HUES6 (cell line): ENCODE data around the gene SPRY4.
"Not testable (repeated sequence)": the region's sequence is repeated elsewhere in the genome, so short reads cannot be mapped to it uniquely, and the experiment has no call there.

Source experiments
- H3K27ac ChIP-seq: 2 replicates; pipeline ENCODE4 v1.7.0; 2013; ENCODE audit warnings: low read depth, mild to moderate bottlenecking, low read length, inconsistent platforms
- H3K27me3 ChIP-seq: 2 replicates; pipeline ENCODE4 v1.6.1; 2013; ENCODE audit warnings: low read length; ENCODE audit not compliant: control insufficient read depth, insufficient read depth
- H3K36me3 ChIP-seq: 2 replicates; pipeline ENCODE4 v1.6.1; 2013; ENCODE audit warnings: low read length; ENCODE audit not compliant: control insufficient read depth, insufficient read depth
- H3K4me1 ChIP-seq: 2 replicates; pipeline ENCODE4 v1.6.1; 2013; ENCODE audit warnings: low read length; ENCODE audit not compliant: control insufficient read depth, insufficient read depth
- H3K4me3 ChIP-seq: 2 replicates; pipeline ENCODE4 v1.5.1; 2013; ENCODE audit warnings: low read depth, low read length
- H3K9ac ChIP-seq: one replicate; pipeline ENCODE4 v1.6.1; 2013; ENCODE audit warnings: mild to moderate bottlenecking, low read length
- H3K9me3 ChIP-seq: 2 replicates; pipeline ENCODE4 v1.6.1; 2013; ENCODE audit warnings: low read depth, low read length; ENCODE audit not compliant: control insufficient read depth, insufficient read depth

SPRY4 gene, protein sequence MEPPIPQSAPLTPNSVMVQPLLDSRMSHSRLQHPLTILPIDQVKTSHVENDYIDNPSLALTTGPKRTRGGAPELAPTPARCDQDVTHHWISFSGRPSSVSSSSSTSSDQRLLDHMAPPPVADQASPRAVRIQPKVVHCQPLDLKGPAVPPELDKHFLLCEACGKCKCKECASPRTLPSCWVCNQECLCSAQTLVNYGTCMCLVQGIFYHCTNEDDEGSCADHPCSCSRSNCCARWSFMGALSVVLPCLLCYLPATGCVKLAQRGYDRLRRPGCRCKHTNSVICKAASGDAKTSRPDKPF

DNA sequence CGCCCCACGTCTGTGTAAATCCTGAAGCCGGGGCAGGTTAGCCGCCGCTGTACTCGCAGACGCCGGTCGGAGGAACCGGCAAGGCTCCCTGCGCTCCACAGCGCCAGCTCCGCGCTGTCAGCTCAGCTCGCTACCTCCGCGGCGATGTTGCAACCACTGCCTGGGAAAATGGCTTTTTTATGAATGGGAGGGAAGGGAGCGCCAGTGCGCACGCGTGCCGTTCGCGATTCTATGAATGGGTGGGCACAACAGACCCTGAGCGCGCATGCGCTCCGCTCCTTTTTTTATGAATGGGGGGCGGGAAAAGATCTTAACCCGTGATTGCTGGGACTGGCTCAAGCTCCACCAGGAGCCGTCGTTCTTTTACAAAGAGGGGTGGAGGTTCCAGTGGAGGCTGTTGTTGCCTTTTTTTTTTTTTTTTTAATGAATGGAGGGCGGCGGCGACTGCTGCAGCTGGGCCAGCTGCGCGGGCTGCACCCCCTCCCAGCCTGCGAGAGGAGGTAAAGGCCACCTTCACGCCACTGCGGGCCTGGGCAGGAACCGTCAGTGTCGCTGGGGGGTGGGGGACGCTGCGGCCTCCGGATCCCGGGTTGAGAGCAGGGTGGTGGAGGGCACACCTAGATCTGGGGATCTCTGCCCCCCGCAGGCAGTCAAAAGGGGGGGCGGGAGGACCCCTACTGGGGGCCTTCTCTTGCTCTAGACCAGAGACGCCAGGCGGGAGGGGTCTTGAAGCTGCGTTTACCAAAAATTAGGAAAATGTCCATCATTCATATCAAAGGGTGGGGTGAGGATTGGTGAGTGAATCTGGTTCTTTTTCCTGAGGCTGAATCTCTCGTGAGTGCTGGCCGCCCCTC, at the start of gene SPRY4:
Gene SPRY4 (minus strand): TSS at position 151 of the 854 bp plus-strand sequence. CDS start 9,913 bp downstream, outside the sequence.
- H3K36me3 ChIP-seq, result peaks cover 37% of the 10 kb centered on the region
- no peaks in the 10 kb centered on the region for H3K27me3 ChIP-seq
- peaks cover 37% of the 10 kb centered on the region for H3K4me1 ChIP-seq
- H3K27ac ChIP-seq, result peak within 1 kb of the TSS; percentile 99
- H3K4me3 ChIP-seq, result peak within 1 kb of the TSS; percentile 90
- no peaks in the 10 kb centered on the region for H3K9me3 ChIP-seq
- H3K9ac ChIP-seq, result peak within 1 kb of the TSS; percentile 99

DNA sequence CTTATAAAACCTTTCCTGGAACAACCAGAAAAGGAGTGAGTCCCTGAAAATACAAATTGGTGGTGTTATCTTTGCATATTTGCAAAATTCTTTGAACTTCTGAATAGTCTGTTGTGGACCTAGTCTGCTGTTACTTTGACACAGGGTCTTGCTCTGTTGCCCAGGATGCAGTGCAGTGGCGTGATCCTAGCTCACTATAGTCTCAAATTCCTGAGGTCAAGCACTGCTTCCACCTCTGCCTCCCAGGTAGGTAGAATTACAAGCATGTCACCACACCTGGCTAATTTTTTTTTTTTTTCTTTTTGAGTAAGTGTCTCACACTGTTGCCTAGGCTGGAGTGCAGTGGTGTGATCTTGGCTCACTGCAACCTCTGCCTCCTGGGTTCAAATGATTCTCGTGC, 43.7 kb upstream of the SPRY4 start:
- H3K9me3 ChIP-seq, result no peaks in the 10 kb centered on the region
- no peaks in the 10 kb centered on the region for H3K27me3 ChIP-seq
- H3K4me1 ChIP-seq, result peaks cover 21% of the 10 kb centered on the region
- H3K36me3 ChIP-seq, result no peaks in the 10 kb centered on the region
- no peak overlapping the region for H3K9ac ChIP-seq
- H3K4me3 ChIP-seq, result no peak overlapping the region
- no peak overlapping the region for H3K27ac ChIP-seq

DNA sequence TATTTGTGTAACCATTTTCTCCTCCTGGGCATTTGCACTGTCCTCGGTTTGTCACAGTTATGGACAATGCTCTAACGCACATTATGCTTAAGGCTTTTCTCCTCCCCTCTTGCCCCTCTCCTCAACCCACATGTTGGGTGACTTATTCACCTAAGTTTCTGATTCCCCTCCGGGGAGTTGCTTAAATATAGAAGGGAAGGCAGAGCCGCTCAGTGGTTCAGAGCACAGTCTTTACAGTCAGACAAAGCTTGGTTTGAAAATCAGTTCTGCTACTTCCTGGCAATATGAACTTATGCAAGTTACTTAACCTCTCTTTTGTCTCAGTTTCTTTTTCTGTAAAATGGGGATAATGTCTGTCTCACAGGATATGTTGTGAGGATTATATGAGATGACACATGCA, 41.2 kb upstream of the SPRY4 start:
- Histone ChIP-seq H3K9ac (no peak overlapping the region), H3K9me3 (no peaks in the 10 kb centered on the region), H3K27ac (no peak overlapping the region), H3K4me3 (no peak overlapping the region), H3K36me3 (no peaks in the 10 kb centered on the region), H3K4me1 (peaks cover 39% of the 10 kb centered on the region), H3K27me3 (no peaks in the 10 kb centered on the region)

DNA sequence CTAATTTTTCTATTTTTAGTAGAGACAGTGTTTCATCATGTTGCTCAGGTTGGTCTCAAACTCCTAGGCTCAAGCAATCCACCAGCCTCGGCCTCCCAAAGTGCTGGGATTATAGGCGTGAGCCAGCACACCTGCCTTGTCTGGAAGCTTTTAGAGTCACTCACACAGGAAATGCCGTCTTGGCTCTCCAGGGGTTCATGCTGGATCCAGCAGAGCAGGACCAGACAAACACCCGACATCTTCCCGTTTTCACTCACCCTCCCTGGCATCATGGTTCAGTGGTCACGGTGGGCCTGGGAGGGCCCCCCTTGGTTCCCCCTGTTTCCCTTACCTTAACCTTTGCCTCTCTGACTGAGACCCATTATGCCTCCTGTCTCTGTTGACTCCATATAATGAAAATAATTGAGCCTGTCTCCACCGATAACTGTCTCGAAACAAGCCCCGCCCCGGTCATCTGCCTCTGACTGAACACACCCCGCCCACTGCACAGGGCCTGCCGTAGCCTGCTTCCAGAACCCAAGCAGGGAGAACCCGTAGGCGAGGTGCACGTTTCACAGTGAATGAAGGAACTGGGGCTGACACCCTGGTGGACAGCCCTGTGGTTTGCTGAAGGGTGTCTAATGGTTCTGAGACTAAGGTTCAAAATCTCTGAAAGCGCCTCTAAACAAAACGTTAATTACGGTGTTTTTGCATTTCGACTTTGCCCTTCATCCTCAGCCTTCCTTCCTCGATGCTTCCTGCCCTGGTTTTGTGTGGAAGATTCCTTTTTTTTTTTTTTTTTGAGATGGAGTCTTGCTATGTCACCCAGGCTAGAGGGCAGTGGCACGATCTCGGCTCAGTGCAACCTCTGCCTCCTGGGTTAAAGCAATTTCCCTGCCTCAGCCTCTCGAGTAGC, 39.7 kb upstream of the SPRY4 start:
- H3K9ac ChIP-seq, result peak overlapping the region; percentile 46
- peak overlapping the region; percentile 92 for H3K27ac ChIP-seq
- H3K4me1 ChIP-seq, result peaks cover 55% of the 10 kb centered on the region
- H3K36me3 ChIP-seq, result no peaks in the 10 kb centered on the region
- H3K9me3 ChIP-seq, result no peaks in the 10 kb centered on the region
- H3K27me3 ChIP-seq, result no peaks in the 10 kb centered on the region
- H3K4me3 ChIP-seq, result peak overlapping the region; percentile 20; the same call in 1 of the 2 replicates

DNA sequence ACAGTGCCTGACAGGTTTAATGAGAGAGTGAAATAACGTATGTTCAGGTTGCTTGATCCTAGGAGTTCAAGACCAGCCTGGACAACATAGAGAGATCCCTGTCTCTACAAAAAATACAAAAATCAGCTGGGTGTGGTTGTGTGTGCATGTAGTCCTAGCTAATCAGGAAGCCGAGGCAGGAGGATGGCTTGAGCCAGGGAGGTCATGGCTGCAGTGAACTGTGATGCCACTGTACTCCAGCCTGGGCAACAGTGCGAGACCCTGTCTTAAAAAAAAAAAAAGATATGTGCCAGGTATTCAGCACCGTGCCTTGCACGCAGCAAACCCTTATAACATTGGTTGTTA, 38.8 kb upstream of the SPRY4 start:
- Histone ChIP-seq H3K9ac (peak overlapping the region; percentile 46), H3K36me3 (no peaks in the 10 kb centered on the region), H3K27me3 (no peaks in the 10 kb centered on the region), H3K27ac (peak overlapping the region; percentile 92), H3K4me3 (no peak overlapping the region), H3K4me1 (peaks cover 61% of the 10 kb centered on the region), H3K9me3 (no peaks in the 10 kb centered on the region)

DNA sequence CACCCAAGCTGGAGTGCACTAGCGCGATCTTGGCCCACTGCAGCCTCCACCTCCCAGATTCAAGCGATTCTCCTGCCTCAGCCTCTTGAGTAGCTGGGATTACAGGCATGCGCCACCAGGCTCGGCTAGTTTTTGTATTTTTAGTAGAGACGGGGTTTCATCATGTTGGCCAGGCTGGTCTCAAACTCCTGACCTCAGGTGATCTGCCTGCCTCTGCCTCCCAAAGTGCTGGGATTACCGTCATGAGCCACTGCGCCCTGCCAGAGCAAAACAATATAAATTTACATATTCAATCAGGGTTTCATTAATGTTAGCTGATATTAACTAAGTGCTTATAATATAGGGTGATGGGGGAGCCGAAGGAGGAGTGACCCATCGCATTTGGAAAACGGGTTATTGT, 37.4 kb upstream of the SPRY4 start:
- H3K27me3 ChIP-seq, H3K36me3 ChIP-seq, H3K9me3 ChIP-seq: not testable (repeated sequence)
- Histone ChIP-seq H3K27ac (peak overlapping the region; percentile 92; the same call in 1 of the 2 replicates), H3K4me1 (peaks cover 69% of the 10 kb centered on the region), H3K4me3 (peak overlapping the region; percentile 25; the same call in 1 of the 2 replicates), H3K9ac (peak overlapping the region; percentile 92)

DNA sequence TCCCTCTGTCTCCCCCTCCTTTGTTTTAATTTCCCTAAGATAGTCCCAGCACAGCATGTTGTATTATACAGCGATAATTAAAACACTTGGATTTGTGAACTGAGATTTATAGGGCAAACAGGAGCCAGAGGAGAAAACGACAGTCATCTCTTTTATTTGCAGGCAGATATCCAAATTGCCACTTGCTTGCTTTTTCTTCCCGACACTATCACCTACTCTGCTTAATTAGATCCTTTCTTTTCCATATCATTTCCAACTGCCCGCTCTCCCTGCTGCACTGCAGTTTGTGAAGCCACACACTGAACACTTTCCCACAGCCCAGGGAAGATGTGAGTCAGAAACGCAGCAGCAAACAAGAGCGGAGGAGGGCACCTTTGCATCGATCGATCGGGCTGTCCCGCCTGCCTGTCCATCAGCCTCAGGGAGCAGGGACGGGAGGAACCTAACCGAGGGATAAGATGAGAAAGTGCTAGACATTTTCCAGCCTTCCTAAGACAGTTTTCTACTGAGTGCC, 35.8 kb upstream of the SPRY4 start:
- no peaks in the 10 kb centered on the region for H3K9me3 ChIP-seq
- H3K9ac ChIP-seq, result peak overlapping the region; percentile 37
- H3K36me3 ChIP-seq, result no peaks in the 10 kb centered on the region
- peak overlapping the region; percentile 11; the same call in 1 of the 2 replicates for H3K27ac ChIP-seq
- H3K4me1 ChIP-seq, result peaks cover 75% of the 10 kb centered on the region
- H3K27me3 ChIP-seq, result no peaks in the 10 kb centered on the region
- no peak overlapping the region for H3K4me3 ChIP-seq

DNA sequence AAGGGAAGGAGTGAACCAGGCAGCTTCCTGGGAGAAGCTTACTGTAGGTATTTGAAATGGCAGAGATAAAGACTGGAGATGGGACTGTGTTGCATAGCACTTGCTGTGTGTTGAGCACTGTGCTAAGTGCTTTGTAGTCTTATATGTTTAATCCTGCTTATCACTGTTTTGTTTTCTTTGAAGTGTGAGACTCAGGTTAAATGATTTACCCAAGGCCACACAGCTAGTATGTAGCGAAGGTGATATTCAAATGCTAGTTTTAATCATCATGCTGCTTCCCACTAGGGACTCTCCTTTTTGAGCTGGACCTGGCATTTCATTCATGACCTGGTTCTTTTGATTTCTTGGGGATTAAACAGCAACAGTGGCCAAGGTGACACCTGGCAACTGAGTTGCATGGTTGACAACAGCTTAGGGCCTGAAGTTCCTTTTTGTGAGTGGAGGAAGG, 35.3 kb upstream of the SPRY4 start:
- Histone ChIP-seq H3K9me3 (no peaks in the 10 kb centered on the region), H3K4me1 (peaks cover 76% of the 10 kb centered on the region), H3K27me3 (no peaks in the 10 kb centered on the region), H3K9ac (peak overlapping the region; percentile 37), H3K27ac (peak overlapping the region; percentile 11; the same call in 1 of the 2 replicates), H3K36me3 (no peaks in the 10 kb centered on the region), H3K4me3 (no peak overlapping the region)

DNA sequence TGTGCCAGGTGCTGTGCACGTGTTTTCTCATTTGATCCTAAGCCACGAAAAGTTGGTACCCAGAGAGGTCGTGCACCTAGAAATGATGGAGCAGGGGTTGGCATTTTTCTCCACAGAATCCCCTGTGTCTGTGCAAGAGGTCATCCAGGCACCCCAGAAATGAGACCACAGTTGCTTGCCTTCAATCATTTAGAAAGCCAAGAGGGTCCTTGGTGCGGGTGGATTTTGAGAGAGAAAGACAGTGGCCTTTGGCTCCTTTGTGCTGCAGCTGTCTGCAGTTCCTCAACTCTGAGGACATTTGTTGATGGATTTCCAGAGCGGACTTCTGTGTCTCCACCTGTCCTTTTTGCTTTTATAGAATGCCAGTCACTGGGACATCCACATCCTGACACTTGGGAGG, 33.8 kb upstream of the SPRY4 start:
- no peaks in the 10 kb centered on the region for H3K9me3 ChIP-seq
- H3K27ac ChIP-seq, result no peak overlapping the region
- H3K4me3 ChIP-seq, result no peak overlapping the region
- H3K36me3 ChIP-seq, result no peaks in the 10 kb centered on the region
- H3K9ac ChIP-seq, result peak overlapping the region; percentile 88
- H3K27me3 ChIP-seq, result no peaks in the 10 kb centered on the region
- peaks cover 70% of the 10 kb centered on the region for H3K4me1 ChIP-seq

DNA sequence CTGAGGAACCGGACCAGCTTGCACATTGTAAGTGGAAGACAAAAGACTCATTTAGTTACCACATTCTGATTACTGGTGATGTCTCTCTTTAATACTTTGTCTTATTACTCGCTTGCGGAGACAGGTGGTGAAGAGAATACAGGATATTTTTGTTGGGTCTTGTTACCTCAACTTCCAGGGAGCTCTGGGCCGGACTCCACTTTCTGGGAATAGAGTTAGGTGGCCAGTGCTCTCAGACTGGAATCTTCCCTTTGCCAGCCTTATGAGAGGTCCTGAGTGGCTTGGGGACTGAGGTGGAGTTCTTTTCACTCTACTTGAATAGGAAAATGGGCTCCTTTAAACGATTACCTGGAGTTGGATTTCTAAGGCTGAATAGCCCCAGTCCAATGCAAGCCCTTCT, 33.3 kb upstream of the SPRY4 start:
- H3K4me1 ChIP-seq, result peaks cover 66% of the 10 kb centered on the region
- no peaks in the 10 kb centered on the region for H3K27me3 ChIP-seq
- H3K9me3 ChIP-seq, result no peaks in the 10 kb centered on the region
- peak overlapping the region; percentile 88 for H3K9ac ChIP-seq
- H3K4me3 ChIP-seq, result no peak overlapping the region
- peak overlapping the region; percentile 99; the same call in 1 of the 2 replicates for H3K27ac ChIP-seq
- no peaks in the 10 kb centered on the region for H3K36me3 ChIP-seq
